Glomerular visceral epithelial cell (primary cell): ENCODE measurements around the gene LDAH.

ENCODE experiments used
- DNase-seq: peaks from one replicate; pipeline ENCODE4 v3.0.0-alpha.2; 2016; ENCODE audit errors: extremely low spot score

LDAH gene

DNA sequence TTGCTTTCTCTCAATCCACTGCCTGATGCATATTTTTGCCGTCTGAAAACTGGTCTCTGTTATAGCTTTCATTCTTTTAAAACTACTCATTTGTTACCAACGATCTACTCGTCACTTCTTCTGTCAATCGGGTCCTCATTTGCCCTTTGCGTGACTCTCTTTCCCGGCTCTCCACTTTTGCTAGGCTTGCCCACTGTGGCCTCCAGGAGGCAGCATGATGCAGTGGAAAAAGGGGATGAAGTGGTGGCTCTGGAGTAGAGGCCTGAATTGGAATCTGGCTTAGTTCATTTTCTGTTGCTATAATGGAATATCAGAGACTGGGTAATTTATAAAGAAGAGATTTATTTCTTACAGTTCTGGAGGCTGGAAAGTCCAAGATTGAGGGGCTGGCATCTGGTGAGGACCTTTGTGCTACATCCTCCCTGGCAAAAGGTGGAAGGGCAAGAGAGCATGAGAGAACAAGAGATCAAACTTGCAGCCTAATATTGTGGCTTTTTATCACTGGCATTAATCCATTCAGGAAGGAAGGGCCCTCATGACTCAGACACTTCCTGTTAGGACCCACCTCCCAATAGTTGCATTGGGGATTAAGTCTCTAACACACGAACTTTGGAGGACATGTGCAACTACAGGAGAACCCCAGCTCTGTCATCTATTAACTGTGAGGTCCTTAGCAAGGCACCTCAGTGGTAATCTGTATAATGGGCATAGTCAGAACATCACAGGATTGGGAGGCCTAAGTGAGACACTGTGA is 140.6 kb downstream of the LDAH start:
- no peak for DNase-seq

GRCh38 chr2:20680744-20681375 is 142.0 kb downstream of the LDAH start:
- DNase-seq = no peak

DNA sequence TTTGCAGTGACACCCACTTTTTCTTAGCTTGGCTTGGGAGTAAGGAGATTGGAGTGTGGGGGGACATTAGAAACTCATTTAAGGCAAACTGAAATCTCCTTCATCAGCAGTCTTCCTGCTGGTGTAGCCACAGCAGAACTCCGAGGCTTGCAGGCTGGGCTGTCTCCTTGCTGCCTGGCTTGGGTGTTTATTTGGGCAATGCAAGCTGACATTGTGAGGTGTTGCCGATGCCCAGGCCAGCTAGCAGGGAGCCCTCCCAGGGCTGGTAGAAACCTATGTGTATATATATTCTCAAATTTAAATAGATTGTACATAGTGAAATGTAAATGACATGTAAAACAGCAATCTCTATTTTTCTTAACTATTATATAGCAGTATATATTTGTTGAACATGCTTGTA is 144.1 kb downstream of the LDAH start:
- DNase-seq = no peak

DNA sequence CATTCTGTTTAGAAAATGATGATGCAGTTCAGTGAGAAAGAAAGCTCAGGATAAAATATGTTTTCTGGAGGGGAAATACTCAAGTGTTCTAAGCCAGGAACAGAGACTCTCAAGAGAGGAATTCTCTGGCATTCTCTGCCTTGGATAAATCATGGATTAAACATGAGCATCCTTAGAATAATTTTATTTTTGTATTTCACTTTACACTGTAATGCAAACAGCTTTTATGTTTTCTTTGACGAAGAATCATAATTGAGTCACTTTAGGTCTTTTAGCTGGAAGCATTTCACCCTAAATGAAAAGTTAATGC is 144.9 kb downstream of the LDAH start:
- no peak for DNase-seq

DNA sequence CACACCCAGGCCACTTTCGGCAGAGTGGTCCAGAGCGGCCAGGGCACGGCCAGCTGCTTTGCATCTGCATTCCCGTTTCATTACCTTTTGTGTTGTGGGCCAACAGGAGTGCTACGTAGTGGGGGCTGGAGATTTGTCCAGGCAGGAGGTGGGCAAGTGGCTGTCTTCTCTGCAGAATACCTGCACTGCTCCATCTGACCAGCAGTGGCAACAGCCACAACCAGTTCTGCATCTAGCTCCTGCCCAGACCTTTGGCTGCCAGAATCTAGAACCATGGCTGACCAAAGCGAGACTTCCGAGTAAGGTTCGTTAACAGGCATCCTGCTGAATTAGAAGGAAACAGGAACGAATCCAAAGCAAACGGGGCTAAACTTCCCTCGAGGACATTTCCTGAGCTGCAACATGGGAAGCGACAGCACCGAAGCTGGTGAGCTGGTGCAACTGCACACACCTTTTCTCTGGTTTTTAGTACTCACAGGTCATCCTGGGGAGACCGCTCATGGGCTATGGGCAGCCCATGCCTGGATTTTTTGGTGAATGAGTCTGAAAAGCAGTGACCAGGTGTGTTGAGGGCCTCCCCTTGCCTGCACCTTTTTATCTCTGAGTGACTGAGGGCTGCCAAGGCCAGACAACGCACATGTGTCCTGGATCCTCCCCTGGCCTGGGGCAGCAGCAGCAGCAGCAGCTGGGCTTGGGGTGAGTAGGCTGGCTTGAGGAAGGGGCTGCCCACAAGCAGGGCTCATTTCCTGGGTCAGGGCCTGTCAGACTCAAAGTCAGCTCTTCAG is 145.4 kb downstream of the LDAH start:
- no peak for DNase-seq

DNA sequence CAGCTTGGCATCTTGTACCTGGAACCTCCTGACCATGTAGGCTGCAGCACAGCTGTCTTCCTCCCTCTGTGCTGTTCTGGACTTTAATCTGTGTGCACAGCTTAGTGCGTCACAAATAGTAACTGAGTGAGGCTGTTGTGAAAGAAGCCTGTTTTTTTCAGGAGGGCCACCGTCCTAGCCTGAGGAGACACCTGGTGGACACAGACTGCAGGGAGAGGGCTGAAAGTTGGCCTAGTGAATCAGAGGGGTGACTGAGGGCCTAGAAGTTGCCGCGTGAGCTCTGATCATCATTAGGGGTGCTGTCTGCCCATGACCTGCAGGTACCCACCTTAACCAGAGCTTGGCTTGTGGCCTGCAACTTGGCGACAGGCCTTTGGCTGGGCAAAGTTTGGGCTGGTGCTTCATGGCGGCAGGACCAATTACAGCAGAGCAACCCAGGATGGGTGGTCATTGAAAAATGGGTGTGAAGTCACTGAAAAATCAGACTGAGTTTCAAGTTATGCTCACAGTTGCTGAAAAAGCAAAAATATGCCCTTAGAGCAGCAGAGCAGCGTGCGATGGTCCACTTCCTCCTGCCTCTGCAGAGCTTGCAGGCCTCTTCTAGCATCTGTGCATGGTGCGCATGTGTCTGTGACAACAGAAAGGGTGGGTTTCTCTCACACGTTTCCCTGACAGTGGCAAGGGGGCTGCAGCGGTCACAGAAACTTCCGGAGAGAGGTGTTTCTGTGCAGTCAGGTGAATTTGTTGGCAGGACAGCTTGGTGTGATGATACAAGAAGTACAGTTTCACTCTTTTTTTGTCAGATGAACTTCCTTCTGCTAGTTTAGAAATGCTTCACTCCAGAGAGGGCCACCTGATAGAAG is 146.3 kb downstream of the LDAH start:
- no peak for DNase-seq

- DNase-seq = peak; percentile 31
Measured at GRCh38 chr2:20675701-20676352, 147.1 kb downstream of the LDAH start.

DNA sequence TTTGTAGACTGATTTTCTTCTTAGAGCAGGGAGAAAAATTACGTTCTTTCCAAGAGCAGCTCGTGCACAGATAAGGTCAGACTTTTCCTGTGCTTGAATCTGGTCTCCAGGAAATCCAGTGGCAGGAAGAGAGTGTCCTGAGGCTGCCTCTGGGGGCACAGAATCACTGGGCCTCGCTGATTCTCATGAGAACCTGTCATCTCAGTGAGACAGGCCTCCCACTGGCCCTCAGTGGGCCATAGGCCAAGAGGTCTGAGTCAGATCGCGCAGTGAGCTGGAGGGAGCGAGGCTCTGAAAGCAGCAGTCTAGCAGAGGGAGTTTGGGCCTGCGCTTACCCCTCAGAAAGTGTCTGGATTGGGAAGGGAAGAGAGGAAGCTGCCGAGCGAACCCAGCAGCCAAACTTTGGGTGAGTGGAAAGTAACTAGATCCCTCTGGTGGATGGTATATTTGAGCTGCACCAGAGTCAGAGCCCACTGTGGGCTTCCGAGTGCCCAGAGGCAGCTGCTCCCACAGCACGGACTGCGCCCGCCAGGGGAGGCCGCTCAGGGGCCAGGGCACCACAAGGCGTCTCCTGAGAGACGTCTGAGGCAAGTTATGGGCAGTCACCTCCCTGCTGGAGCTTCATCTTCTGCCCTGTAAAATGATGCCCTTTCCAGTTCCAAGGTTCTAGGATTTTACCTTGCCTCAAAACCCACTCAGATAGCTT is 147.8 kb downstream of the LDAH start:
- peak; percentile 84 for DNase-seq

GRCh38 chr2:20674309-20674965 is 148.5 kb downstream of the LDAH start:
- no peak for DNase-seq

GRCh38 chr2:20673686-20674308 is 149.1 kb downstream of the LDAH start:
- no peak for DNase-seq

- DNase-seq = no peak
Measured at GRCh38 chr2:20672201-20672951, 150.5 kb downstream of the LDAH start.

DNA sequence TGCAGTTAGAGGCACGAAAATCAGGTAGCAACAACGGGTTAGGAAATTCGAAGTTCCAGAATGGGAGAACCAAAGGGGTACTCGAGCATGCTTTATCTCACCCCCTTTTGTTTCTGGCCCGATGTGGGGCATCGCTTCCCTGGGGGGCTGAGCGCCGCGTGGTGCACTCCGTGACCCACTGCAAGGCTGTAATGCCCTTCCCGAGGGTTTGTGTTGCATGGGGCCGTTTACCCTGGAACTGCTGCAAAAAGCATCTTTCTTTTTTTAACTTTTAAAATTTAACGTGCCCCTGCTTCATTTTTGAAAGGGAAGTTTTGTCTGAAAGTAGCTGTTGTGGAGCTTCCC is 151.2 kb downstream of the LDAH start:
- no peak for DNase-seq

GRCh38 chr2:20671036-20671735 is 151.7 kb downstream of the LDAH start:
- no peak for DNase-seq

DNA sequence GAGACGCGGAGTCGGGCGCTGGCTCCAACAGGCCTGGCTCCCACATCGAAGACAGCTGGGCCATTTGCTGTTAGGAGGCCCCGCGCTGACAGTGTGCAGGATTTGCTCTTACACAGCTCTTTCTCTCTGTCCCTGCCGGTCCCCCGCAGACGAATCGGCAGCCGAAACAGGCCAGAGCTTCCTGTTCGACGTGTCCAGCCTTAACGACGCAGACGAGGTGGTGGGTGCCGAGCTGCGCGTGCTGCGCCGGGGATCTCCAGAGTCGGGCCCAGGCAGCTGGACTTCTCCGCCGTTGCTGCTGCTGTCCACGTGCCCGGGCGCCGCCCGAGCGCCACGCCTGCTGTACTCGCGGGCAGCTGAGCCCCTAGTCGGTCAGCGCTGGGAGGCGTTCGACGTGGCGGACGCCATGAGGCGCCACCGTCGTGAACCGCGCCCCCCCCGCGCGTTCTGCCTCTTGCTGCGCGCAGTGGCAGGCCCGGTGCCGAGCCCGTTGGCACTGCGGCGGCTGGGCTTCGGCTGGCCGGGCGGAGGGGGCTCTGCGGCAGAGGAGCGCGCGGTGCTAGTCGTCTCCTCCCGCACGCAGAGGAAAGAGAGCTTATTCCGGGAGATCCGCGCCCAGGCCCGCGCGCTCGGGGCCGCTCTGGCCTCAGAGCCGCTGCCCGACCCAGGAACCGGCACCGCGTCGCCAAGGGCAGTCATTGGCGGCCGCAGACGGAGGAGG is 152.4 kb downstream of the LDAH start:
- DNase-seq = no peak

GRCh38 chr2:20669562-20670314 is 153.2 kb downstream of the LDAH start:
- no peak for DNase-seq

DNA sequence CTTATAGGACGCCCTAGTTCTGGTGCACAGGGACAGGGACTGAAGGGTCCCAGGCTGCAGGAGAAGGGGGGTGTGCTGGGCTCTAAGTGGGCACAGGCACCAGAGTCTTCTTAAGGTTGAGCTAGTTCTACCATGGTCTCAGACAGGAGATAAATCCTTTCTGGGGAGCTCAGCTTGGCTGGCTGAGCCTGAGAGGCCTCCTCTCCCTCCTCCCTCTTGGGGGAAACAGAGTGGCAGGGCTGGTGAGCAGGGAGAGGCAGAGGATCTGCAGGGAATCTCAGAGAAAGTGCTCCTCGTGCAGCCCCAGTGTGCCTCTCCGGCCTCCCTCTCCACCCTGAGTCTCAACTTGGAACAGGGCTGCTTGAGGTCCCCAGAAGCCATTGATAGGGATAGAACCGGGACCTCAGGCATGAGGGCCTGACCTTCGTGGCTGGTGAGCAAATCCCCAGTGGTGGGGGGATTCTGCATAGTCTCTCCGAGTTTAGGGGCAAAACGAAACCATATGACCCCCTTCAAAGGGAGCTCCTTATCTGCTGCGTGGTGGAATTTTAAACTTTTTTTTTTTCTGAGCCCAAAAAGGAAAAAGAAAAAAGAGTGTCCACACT is 153.9 kb downstream of the LDAH start:
- no peak for DNase-seq

- DNase-seq = no peak
Measured at GRCh38 chr2:20668451-20668850, 154.4 kb downstream of the LDAH start.
